ENCODE data around the gene EPHA1. TPM values are rescaled to one million over a fixed set of nuclear protein-coding genes. Genes with fewer than 3 reads are reported as not detected.

Gene EPHA1
- total and polyA plus RNA-seq, 7 experiments from 2014 or later = 4.1 to 63.1 (median 33.6) TPM

DNA sequence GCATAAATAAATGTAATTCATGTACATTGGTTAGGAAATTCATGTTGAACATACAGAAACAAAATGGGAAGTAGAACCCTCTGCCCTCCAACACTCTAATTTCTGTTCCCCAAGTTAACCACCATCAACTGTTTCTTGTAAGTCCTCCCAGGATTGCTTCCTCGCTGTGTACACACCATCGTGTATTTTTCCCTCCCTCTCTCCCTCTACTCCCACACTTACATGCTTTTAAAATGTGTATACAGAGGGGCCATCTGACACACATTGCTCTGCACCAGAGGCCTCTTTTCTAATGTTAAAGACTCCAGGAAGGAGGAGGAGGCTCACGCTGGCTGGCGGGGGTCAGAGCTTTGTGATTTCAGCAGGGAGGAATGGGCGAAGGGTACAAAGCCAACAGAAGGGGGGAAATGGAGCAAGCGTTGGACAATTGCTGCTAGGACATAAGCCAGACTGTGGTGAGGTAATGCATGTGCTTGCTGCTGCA, 1.9 kb upstream of the EPHA1 start:
- H3K4me3 Mint-ChIP-seq = peak overlapping the region in 6 of 10 donors; percentile 25 to 98 (median 88)
- no peak for ATAC-seq
- peaks cover 0 to 16% (median 5%) of the 10 kb centered on the region in 5 donors for H3K36me3 Mint-ChIP-seq
- no peak for DNase-seq
- no peaks in the 10 kb centered on the region for H3K27me3 ChIP-seq (ENCODE audit: control insufficient read depth in 2 of 2, insufficient read depth in 2 of 2, low read length in 2 of 2)
- H3K27ac ChIP-seq (ENCODE audit: low read depth, low read length) = no peak overlapping the region
- CTCF ChIA-PET = interaction anchor here (0.7 to 6.4 kb wide), 5 partner anchors 26 to 170 kb away, joined by 3 to 40 read pairs (median 11); no protein-coding TSS in a partner anchor
- peaks cover 0 to 8% (median 0%) of the 10 kb centered on the region in 3 experiments for H3K36me3 ChIP-seq (ENCODE audit: control insufficient read depth in 2 of 3, insufficient read depth in 3 of 3, low read length in 3 of 3)
- no peaks in the 10 kb centered on the region for H3K9me3 Mint-ChIP-seq
- H3K9me3 ChIP-seq (ENCODE audit: control insufficient read depth in 2 of 3, low read length in 3 of 3) = no peaks in the 10 kb centered on the region
- intact Hi-C loops (cut with micrococcal nuclease) = loop anchor here in 1 of 2 donors (10.0 kb wide), 1 partner anchor 406 kb away; no protein-coding TSS in a partner anchor
- H3K4me1 ChIP-seq (ENCODE audit: control insufficient read depth in 2 of 2, insufficient read depth in 2 of 2, low read length in 2 of 2) = peaks cover 29 to 32% of the 10 kb centered on the region in 2 donors
- no peak overlapping the region for H3K4me3 ChIP-seq (ENCODE audit: low read length)
- POLR2A ChIA-PET = interaction anchor here (1.0 to 11.4 kb wide), 2 partner anchors 30 to 31 kb away, joined by 3 to 223 read pairs; partner anchors contain the start of gene ZYX
- H3K27me3 Mint-ChIP-seq = peaks cover 0 to 13% (median 0%) of the 10 kb centered on the region in 5 donors
- peak overlapping the region in 7 of 9 donors; percentile 51 to 96 (median 83) for H3K27ac Mint-ChIP-seq
- H3K4me1 Mint-ChIP-seq = peaks cover 23 to 77% (median 72%) of the 10 kb centered on the region in 7 donors

DNA sequence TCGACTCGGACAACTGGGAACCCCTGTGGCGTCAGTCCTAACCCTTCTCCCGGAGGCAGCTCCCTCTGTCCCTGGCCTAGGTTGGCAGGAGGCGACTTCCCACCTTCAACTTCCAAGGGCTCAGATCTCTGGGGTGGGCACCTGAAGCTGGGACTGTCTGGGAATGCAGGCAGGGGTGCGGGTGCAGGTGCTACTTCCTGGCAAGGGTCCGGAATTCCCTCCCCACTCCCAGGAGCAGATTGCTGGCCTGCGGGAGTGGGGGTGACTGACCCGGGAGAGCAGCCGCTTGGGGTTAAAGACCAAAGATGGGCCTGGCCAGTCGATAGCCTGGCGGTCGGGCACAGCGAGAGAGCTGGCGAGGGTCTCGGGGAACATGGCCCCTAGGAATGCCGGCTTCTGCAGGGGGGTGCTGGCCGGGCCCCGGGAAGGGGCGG, 387 bp downstream of the EPHA1 start:
- H3K27ac Mint-ChIP-seq = peak overlapping the region in 7 of 9 donors; percentile 88 to 97 (median 92)
- H3K4me3 Mint-ChIP-seq = peak overlapping the region; percentile 77 to 98 (median 94)
- H3K4me1 Mint-ChIP-seq = peaks cover 23 to 91% (median 89%) of the 10 kb centered on the region in 7 donors
- ATAC-seq (no peak), DNase-seq (no peak)
- no peaks in the 10 kb centered on the region for H3K9me3 Mint-ChIP-seq
- peaks cover 31 to 44% of the 10 kb centered on the region in 2 donors for H3K4me1 ChIP-seq (ENCODE audit: control insufficient read depth in 2 of 2, insufficient read depth in 2 of 2, low read length in 2 of 2)
- peaks cover 0 to 15% (median 0%) of the 10 kb centered on the region in 5 donors for H3K36me3 Mint-ChIP-seq
- peak overlapping the region; percentile 69 for H3K27ac ChIP-seq (ENCODE audit: low read depth, low read length)
- peaks cover 0 to 14% (median 0%) of the 10 kb centered on the region in 5 donors for H3K27me3 Mint-ChIP-seq
- ChIA-PET CTCF (interaction anchor here (1.1 to 6.4 kb wide), 18 partner anchors 8 to 168 kb away, joined by 3 to 40 read pairs (median 5); no protein-coding TSS in a partner anchor), POLR2A (interaction anchor here (0.6 to 11.4 kb wide), 14 partner anchors 8 to 180 kb away, joined by 3 to 223 read pairs (median 6); partner anchors contain the start of genes CASP2, GSTK1 and ZYX)
- no peaks in the 10 kb centered on the region for H3K27me3 ChIP-seq (ENCODE audit: control insufficient read depth in 2 of 2, insufficient read depth in 2 of 2, low read length in 2 of 2)
- H3K9me3 ChIP-seq (ENCODE audit: control insufficient read depth in 2 of 3, low read length in 3 of 3) = no peaks in the 10 kb centered on the region
- intact Hi-C loops (cut with micrococcal nuclease) = loop anchor here (2.0 to 5.0 kb wide), 5 partner anchors 36 to 601 kb away; partner anchors contain the start of gene FAM131B (in 1 of the 2)
- H3K4me3 ChIP-seq (ENCODE audit: low read length) = peak overlapping the region; percentile 59
- H3K36me3 ChIP-seq (ENCODE audit: control insufficient read depth in 2 of 3, insufficient read depth in 3 of 3, low read length in 3 of 3) = peaks cover 0 to 7% (median 0%) of the 10 kb centered on the region in 3 experiments

DNA sequence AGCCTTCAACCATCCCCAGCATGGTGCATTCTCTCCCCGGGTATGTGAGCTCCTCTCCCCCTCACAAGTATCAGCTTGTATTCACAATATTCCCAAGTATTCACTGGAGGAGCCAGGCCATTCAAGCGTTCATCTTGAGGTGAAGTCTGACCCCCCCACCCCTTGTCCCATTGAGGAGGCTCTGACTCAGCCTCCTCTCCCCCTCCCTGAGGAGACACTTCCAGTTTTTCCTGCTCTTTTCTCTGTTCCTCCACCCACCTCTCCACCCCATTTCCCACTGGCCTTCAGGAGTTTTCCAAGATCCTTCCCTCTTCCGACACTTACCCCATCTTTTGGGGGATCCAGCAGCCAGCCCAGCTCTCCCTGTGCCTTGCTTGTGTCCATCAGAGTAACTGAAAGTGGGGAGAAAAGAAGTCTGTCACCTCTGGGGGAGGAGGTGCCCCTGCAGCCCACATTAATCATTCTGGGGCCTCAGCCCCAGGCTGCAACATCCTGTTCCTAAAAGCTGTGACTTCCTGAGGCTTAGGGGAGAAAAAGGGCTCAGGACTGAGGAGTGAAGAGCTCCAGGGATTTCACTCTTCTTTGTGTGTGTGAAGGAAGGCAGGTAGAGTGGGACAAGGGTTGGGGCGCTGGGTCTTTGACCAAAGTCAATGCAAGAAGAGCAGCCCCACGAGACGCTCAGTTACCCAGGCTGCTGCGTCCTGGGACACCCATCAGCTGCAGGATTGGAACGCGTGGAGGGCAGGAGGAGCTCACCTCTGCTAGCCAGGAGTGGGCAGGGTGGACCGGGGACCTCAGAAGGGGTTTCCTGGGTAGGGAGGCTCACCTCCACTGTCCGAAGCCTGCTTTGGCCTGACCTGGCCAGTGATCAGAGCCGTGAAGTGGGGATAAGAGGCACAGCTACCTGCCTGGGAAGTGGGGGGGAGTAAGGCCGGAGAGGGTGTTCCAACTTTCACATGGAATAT, 1.1 kb downstream of the EPHA1 start:
- intact Hi-C loops (cut with micrococcal nuclease) = loop anchor here (1.0 to 5.0 kb wide), 8 partner anchors 21 to 600 kb away; partner anchors contain the start of genes CASP2 (in 1 of the 2) and FAM131B (in 1 of the 2)
- DNase-seq (peak in 7 of 9 donors; percentile 50 to 63 (median 59)), ATAC-seq (peak; percentile 76)
- peaks cover 31 to 44% of the 10 kb centered on the region in 2 donors for H3K4me1 ChIP-seq (ENCODE audit: control insufficient read depth in 2 of 2, insufficient read depth in 2 of 2, low read length in 2 of 2)
- Mint-ChIP-seq H3K4me3 (peak overlapping the region; percentile 77 to 98 (median 94)), H3K36me3 (peaks cover 0 to 15% (median 0%) of the 10 kb centered on the region in 5 donors), H3K27me3 (peaks cover 0 to 14% (median 0%) of the 10 kb centered on the region in 5 donors), H3K27ac (peak overlapping the region; percentile 61 to 97 (median 92)), H3K4me1 (peaks cover 23 to 90% (median 85%) of the 10 kb centered on the region in 7 donors), H3K9me3 (no peaks in the 10 kb centered on the region)
- H3K9me3 ChIP-seq (ENCODE audit: control insufficient read depth in 2 of 3, low read length in 3 of 3) = no peaks in the 10 kb centered on the region
- H3K27ac ChIP-seq (ENCODE audit: low read depth, low read length) = peak overlapping the region; percentile 69
- peaks cover 0 to 7% (median 0%) of the 10 kb centered on the region in 3 experiments for H3K36me3 ChIP-seq (ENCODE audit: control insufficient read depth in 2 of 3, insufficient read depth in 3 of 3, low read length in 3 of 3)
- ChIA-PET CTCF (interaction anchor here (0.6 to 6.4 kb wide), 19 partner anchors 9 to 167 kb away, joined by 3 to 40 read pairs (median 4); no protein-coding TSS in a partner anchor), POLR2A (interaction anchor here (0.6 to 11.4 kb wide), 18 partner anchors 9 to 609 kb away, joined by 3 to 223 read pairs (median 5); partner anchors contain the start of genes CASP2, GSTK1 and ZYX)
- peak overlapping the region; percentile 59 for H3K4me3 ChIP-seq (ENCODE audit: low read length)
- no peaks in the 10 kb centered on the region for H3K27me3 ChIP-seq (ENCODE audit: control insufficient read depth in 2 of 2, insufficient read depth in 2 of 2, low read length in 2 of 2)

DNA sequence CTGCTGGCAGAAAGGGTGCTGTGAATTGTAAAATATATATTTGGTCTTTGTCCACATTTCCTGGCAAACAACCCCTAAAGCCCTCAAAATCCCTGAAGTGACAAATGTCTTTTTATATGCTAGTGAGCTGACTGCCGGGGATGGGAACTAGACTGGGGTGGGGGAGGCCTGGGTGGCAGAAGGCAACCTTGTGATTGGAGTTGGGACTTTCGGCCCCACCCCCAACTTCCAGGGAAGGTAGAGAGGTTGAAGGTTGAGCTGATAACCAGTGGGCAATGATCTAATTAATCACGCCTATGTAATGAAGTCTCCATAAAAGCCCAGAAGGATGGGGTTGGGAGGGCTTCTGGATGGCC, 2.7 kb downstream of the EPHA1 start:
- no peaks in the 10 kb centered on the region for H3K9me3 Mint-ChIP-seq
- H3K4me1 Mint-ChIP-seq = peaks cover 23 to 87% (median 71%) of the 10 kb centered on the region in 7 donors
- H3K4me3 Mint-ChIP-seq = peak overlapping the region in 9 of 10 donors; percentile 88 to 98 (median 95)
- peak overlapping the region in 7 of 9 donors; percentile 44 to 95 (median 91) for H3K27ac Mint-ChIP-seq
- intact Hi-C loops (cut with micrococcal nuclease) = loop anchor here (5.0 kb wide), 4 partner anchors 34 to 599 kb away; partner anchors contain the start of gene FAM131B (in 1 of the 2)
- peaks cover 0 to 16% (median 0%) of the 10 kb centered on the region in 5 donors for H3K27me3 Mint-ChIP-seq
- Histone ChIP-seq H3K4me3 (ENCODE audit: low read length) (no peak overlapping the region), H3K36me3 (ENCODE audit: control insufficient read depth in 2 of 3, insufficient read depth in 3 of 3, low read length in 3 of 3) (peaks cover 0 to 20% (median 0%) of the 10 kb centered on the region in 3 experiments), H3K9me3 (ENCODE audit: control insufficient read depth in 2 of 3, low read length in 3 of 3) (no peaks in the 10 kb centered on the region), H3K4me1 (ENCODE audit: control insufficient read depth in 2 of 2, insufficient read depth in 2 of 2, low read length in 2 of 2) (peaks cover 31 to 44% of the 10 kb centered on the region in 2 donors), H3K27ac (ENCODE audit: low read depth, low read length) (peak overlapping the region; percentile 46), H3K27me3 (ENCODE audit: control insufficient read depth in 2 of 2, insufficient read depth in 2 of 2, low read length in 2 of 2) (no peaks in the 10 kb centered on the region)
- ChIA-PET CTCF (interaction anchor here (0.6 to 6.4 kb wide), 8 partner anchors 10 to 191 kb away, joined by 3 to 40 read pairs (median 23); no protein-coding TSS in a partner anchor), POLR2A (interaction anchor here (1.3 to 11.4 kb wide), 7 partner anchors 9 to 607 kb away, joined by 4 to 223 read pairs (median 8); partner anchors contain the start of gene ZYX)
- no peak for ATAC-seq
- H3K36me3 Mint-ChIP-seq = peaks cover 0 to 23% (median 0%) of the 10 kb centered on the region in 5 donors
- DNase-seq = no peak

DNA sequence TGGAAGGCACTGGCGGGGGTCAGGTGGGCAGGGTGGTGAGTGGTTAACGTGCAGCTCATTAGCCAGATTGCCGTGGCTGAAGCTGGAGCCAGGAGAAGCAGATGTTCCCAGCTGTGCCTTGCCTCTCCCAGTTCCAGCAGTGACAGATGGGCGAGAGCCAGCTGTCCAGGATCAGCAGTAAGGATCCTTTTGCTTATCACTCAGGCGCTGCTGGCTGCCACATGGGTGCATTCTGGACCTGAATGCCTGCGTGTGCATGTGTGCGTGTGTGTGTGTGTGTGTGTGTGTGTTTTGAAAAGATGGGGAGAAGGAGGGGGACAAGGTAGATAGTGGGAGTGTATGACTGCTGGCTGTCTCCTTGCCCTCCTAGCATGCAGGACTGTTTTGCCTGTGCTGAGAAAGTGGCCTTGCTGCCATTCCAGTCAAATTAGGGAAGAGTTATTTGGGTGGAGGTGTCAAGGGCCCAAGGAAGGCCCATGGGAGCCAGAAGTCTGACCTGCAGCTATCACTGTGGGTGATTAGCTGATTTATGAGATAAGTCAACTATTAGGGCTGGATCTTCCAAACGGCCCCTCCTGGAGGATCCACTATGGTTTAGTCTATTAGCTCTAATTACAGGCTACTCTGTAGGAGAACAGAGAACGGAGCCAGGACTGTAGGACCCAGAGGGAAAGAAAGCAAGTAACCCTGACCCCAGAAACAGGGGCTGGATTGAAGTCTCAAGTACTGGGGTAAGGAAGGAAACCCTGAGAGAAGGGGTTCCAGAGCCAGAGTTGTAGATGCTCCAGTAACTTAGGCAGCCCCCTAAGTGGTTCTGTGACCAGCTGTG, 3.3 kb downstream of the EPHA1 start:
- no peak for ATAC-seq
- Histone ChIP-seq H3K4me3 (ENCODE audit: low read length) (no peak overlapping the region), H3K4me1 (ENCODE audit: control insufficient read depth in 2 of 2, insufficient read depth in 2 of 2, low read length in 2 of 2) (peaks cover 31 to 44% of the 10 kb centered on the region in 2 donors), H3K27me3 (ENCODE audit: control insufficient read depth in 2 of 2, insufficient read depth in 2 of 2, low read length in 2 of 2) (no peaks in the 10 kb centered on the region), H3K36me3 (ENCODE audit: control insufficient read depth in 2 of 3, insufficient read depth in 3 of 3, low read length in 3 of 3) (peaks cover 0 to 26% (median 0%) of the 10 kb centered on the region in 3 experiments), H3K27ac (ENCODE audit: low read depth, low read length) (peak overlapping the region; percentile 46), H3K9me3 (ENCODE audit: control insufficient read depth in 2 of 3, low read length in 3 of 3) (no peaks in the 10 kb centered on the region)
- Mint-ChIP-seq H3K4me3 (peak overlapping the region in 9 of 10 donors; percentile 56 to 98 (median 94)), H3K27me3 (peaks cover 0 to 16% (median 0%) of the 10 kb centered on the region in 5 donors), H3K27ac (peak overlapping the region in 8 of 9 donors; percentile 79 to 95 (median 90)), H3K9me3 (no peaks in the 10 kb centered on the region), H3K36me3 (peaks cover 0 to 28% (median 0%) of the 10 kb centered on the region in 5 donors), H3K4me1 (peaks cover 23 to 82% (median 72%) of the 10 kb centered on the region in 7 donors)
- ChIA-PET CTCF (interaction anchor here (0.6 to 6.4 kb wide), 8 partner anchors 9 to 692 kb away, joined by 3 to 40 read pairs (median 20); no protein-coding TSS in a partner anchor), POLR2A (interaction anchor here (0.9 to 11.4 kb wide), 7 partner anchors 9 to 607 kb away, joined by 3 to 223 read pairs (median 4); partner anchors contain the start of gene ZYX)
- no peak for DNase-seq
- intact Hi-C loops (cut with micrococcal nuclease) = loop anchor here (5.0 kb wide), 4 partner anchors 33 to 598 kb away; partner anchors contain the start of gene FAM131B (in 1 of the 2)

Measured in naive thymus-derived CD4-positive, alpha-beta T cell (primary cell).